ENCODE results near the gene PRR12. TPM values are rescaled to one million over a fixed set of nuclear protein-coding genes. Genes with fewer than 3 reads are reported as not detected.

Gene PRR12
- total RNA-seq, 1 donor from 2014 or later = 7.8 TPM

DNA sequence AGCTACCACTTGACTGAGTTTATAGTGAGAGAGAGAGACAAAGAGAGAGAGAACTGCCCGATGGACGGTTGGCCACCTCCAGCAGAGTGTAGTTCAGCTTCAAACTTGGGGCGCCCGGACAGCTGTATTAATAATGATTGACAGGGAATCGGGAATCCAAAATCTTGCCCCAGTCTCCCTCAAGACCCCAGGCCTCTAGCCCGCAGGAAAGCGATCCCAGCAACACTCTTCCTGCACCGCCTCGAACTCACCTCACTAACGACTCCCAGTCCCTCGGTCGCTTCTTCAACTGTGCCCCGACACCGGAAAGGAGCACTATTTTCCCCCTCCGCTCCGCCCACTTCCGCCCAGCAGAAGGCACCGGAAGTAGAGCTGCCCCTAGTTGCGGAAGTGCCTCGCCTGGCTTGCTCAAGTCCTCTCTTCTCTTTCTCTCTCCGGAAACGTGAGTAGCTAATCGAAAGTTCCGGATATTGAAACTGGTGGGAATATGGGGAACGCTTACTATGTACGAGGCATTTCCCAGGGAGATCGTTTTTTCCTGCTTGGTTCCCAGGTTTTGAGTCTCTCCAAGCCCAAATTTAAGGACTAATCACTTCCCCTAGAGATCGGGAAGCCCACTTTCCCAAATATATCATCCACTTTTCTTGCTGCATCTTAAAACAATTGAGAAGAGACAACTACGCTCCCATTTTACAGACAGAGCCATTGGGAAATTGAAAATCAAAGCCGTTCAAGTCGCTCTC lies 10.5 kb upstream of the PRR12 start, which contains the start of gene NOSIP:
Gene NOSIP (minus strand): TSS at position 293 of the 743 bp plus-strand sequence. CDS start 19,865 bp downstream, outside the sequence.
- TF ChIP-seq, protein P1, sequence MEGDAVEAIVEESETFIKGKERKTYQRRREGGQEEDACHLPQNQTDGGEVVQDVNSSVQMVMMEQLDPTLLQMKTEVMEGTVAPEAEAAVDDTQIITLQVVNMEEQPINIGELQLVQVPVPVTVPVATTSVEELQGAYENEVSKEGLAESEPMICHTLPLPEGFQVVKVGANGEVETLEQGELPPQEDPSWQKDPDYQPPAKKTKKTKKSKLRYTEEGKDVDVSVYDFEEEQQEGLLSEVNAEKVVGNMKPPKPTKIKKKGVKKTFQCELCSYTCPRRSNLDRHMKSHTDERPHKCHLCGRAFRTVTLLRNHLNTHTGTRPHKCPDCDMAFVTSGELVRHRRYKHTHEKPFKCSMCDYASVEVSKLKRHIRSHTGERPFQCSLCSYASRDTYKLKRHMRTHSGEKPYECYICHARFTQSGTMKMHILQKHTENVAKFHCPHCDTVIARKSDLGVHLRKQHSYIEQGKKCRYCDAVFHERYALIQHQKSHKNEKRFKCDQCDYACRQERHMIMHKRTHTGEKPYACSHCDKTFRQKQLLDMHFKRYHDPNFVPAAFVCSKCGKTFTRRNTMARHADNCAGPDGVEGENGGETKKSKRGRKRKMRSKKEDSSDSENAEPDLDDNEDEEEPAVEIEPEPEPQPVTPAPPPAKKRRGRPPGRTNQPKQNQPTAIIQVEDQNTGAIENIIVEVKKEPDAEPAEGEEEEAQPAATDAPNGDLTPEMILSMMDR (conservative IDR thresholded peaks at IDR 0.05; ENCODE audit: low read depth, low read length) = no peak

DNA sequence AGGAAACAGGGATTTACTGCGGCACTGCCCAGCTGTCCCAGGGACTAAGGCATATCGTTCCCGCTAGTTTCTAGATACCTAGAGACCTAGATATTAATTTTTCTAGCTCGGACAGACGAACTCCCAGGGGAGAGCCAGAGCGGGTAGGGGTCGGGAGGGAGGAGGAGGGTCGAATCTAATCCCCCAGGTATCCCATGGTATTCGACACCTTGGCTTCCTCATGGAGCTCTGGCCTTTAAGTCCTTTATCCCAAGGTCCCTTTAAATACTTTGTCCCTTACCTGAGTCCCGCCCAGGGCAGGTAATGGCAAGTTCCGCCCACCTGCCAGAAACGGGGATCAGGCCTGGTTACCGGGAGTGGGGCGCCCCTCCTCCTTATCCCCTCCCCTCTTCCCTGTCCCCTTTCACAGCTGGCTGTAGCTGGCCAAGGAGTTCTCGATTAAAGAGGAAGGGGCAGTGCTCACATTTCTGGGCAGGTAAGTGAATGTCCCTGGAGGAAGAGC lies 9.9 kb upstream of the PRR12 start, which contains the start of gene PRRG2:
Gene PRRG2 (plus strand): TSS at position 310 of the 502 bp plus-strand sequence. CDS start 1,904 bp downstream, outside the sequence.
- no peak for DNase-seq (ENCODE audit: low read depth)
- TF ChIP-seq, protein P1 (conservative IDR thresholded peaks at IDR 0.05; ENCODE audit: low read depth, low read length) = no peak
- peak within 1 kb of the TSS; percentile 91 for H3K4me3 ChIP-seq (ENCODE audit: low read depth, low read length)

More for the DNA sequence above, 10.5 kb upstream of the PRR12 start, which contains the start of gene NOSIP:
- H3K4me3 ChIP-seq (ENCODE audit: low read depth, low read length) = peak within 1 kb of the TSS; percentile 91
- peak; percentile 80 for DNase-seq (ENCODE audit: low read depth)

- no peak overlapping the region for H3K4me3 ChIP-seq (ENCODE audit: low read depth, low read length)
- TF ChIP-seq, protein P1 (conservative IDR thresholded peaks at IDR 0.05; ENCODE audit: low read depth, low read length) = no peak
- DNase-seq (ENCODE audit: low read depth) = no peak
Measured at GRCh38 chr19:49583239-49583638, 7.7 kb upstream of the PRR12 start.

GRCh38 chr19:49585023-49585422 lies 6.0 kb upstream of the PRR12 start:
- TF ChIP-seq, protein P1 (conservative IDR thresholded peaks at IDR 0.05; ENCODE audit: low read depth, low read length) = no peak
- no peak for DNase-seq (ENCODE audit: low read depth)
- H3K4me3 ChIP-seq (ENCODE audit: low read depth, low read length) = no peak overlapping the region

GRCh38 chr19:49587227-49587626 lies 3.8 kb upstream of the PRR12 start:
- no peak for DNase-seq (ENCODE audit: low read depth)
- TF ChIP-seq, protein P1 (conservative IDR thresholded peaks at IDR 0.05; ENCODE audit: low read depth, low read length) = no peak
- H3K4me3 ChIP-seq (ENCODE audit: low read depth, low read length) = no peak overlapping the region

GRCh38 chr19:49588365-49589122 lies 2.4 kb upstream of the PRR12 start:
- TF ChIP-seq, protein P1 (conservative IDR thresholded peaks at IDR 0.05; ENCODE audit: low read depth, low read length) = no peak
- H3K4me3 ChIP-seq (ENCODE audit: low read depth, low read length) = no peak overlapping the region
- no peak for DNase-seq (ENCODE audit: low read depth)

Measured in epithelial cell of proximal tubule (primary cell).